WI38 (cell line): ENCODE measurements around the gene SLAIN2.

Source experiments
- H3K4me3 ChIP-seq: 2 replicates; pipeline ENCODE4 v1.5.1; 2011; ENCODE audit warnings: low read depth, mild to moderate bottlenecking, control low read depth, low read length
- TF ChIP-seq, protein P1 (sequence below): IDR thresholded peaks from 2 replicates; pipeline ENCODE4 v1.5.1; 2012; ENCODE audit warnings: low read depth, mild to moderate bottlenecking, control low read depth, low read length

SLAIN2 gene

DNA sequence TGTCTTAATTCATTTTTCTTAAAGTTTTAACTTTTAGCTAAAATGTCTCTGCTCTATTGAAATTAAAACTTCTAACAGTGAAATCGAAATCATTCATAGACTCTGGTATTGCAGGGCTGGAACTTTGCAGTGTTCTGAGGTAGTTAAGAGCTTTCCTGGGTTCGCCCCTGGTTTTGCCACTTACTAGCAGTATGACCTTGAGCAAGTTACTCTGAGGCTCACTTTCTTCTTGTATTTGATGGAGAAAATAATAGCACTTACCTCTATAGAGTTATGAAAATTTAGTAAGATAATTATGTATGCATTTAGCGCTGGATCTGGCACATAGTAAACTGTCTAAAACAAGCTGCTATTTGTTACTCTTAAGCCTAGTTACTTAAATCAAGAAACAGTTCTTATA is 1.7 kb downstream of the SLAIN2 start:
- H3K4me3 ChIP-seq, result peak overlapping the region; percentile 99
- TF ChIP-seq, protein P1, sequence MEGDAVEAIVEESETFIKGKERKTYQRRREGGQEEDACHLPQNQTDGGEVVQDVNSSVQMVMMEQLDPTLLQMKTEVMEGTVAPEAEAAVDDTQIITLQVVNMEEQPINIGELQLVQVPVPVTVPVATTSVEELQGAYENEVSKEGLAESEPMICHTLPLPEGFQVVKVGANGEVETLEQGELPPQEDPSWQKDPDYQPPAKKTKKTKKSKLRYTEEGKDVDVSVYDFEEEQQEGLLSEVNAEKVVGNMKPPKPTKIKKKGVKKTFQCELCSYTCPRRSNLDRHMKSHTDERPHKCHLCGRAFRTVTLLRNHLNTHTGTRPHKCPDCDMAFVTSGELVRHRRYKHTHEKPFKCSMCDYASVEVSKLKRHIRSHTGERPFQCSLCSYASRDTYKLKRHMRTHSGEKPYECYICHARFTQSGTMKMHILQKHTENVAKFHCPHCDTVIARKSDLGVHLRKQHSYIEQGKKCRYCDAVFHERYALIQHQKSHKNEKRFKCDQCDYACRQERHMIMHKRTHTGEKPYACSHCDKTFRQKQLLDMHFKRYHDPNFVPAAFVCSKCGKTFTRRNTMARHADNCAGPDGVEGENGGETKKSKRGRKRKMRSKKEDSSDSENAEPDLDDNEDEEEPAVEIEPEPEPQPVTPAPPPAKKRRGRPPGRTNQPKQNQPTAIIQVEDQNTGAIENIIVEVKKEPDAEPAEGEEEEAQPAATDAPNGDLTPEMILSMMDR, result no peak

DNA sequence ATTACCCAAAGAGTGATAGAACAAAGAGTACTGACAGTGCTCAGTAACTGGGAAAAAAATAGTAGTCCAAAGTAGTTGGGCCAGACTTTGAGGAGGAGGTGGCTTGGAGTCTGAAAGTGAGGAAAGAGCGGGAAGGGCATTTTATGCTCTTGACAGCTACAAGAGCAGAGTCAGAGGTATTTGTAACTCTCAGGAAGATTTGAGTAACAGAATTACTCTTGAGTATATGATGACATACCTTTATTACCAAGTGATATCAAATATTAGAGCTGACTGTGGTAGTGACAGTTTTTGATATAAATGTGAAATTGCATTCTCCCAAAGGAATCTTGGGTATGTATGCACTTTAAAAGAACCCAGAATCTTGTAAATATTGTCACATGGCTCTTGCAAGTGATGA is 2.2 kb downstream of the SLAIN2 start:
- TF ChIP-seq, protein P1, result no peak
- peak overlapping the region; percentile 99 for H3K4me3 ChIP-seq

DNA sequence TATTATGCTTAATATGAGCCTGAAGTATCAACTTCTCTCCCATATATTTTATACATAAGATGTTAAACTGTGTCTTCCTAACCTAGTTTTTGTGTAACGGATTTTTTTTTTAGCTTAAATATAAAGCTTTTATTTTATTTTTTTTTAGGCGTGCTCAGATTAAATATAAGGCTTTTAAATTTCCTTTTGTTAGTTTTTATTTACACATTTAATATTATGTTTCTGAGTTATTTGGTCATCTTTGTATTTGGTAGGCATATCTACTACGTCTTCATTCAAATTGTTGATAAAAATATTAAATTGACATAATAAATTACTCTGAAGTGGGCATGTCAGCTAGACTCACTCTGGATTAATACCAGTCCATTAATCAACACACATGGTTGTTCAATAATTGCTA is 4.2 kb downstream of the SLAIN2 start:
- TF ChIP-seq, protein P1, result no peak
- H3K4me3 ChIP-seq, result no peak overlapping the region

DNA sequence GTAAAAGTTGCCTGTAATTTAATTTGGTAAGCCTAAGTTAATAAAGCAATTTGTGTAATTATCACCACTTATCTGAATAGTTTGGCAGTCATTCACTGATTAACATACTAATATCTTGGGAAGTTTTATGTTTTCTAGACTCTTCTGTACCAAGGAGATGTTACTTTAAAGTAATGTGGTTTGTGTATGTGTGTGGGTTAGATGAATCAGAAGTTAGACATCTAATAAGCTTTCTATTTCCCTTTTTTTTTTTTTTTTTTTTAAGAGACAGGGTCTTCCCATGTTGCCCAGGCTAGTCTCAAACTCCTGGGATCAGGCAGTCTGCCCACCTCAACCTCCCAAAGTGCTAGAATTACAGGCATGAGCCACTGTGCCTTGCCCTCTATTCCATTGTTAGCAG is 5.3 kb downstream of the SLAIN2 start:
- 0 out of 2 replicates have a peak overlapping the region, but pooled peaks have one; percentile 10 for H3K4me3 ChIP-seq
- TF ChIP-seq, protein P1, result no peak

DNA sequence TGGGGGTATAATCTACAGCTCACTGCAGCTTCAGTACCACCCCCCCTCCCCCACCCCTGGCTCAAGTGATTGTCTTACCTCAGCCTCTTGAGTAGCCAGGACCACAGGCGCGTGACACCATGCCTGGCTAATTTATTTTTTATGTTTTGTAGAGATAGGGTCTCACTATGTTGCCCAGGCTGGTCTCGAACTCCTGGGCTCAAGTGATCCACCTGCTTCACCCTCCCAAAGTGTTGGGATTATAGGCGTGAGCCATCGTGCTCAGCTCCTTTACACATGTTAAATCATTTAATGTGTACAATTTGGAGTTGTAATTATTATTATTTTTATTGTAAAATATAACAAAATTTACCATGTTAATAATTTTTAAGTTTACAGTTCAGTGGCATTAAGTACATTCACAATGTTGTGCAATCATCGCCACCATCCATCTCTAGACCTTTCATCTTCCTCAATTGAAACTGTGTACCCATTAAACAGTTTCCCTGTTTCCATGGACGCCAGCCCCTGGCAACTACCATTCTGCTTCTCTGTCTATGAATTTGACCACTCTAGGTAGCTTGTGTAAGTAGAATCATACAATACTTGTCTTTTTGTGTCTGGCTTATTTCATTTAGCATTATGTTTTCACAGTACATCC is 6.1 kb downstream of the SLAIN2 start:
- TF ChIP-seq, protein P1, result no peak
- no peak overlapping the region for H3K4me3 ChIP-seq

DNA sequence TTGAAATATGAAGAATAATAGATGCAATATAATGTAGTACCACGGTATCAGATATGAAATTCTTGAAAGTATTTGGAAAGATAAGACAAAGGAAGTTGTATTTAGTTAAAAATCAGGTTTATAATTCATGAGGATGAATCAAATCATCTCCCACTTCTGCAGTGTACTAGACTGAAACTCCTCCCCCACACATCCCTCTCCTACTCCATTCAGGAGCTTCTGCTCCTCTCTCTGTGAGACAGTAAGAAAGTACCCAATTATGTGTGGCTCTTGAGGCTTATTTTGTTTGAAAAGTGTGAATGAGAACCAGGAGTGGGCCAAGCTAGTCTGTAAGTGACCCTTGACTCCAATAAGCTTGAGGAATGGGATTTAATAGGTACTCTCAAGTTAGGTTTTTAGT is 9.5 kb downstream of the SLAIN2 start:
- no peak overlapping the region for H3K4me3 ChIP-seq
- TF ChIP-seq, protein P1, result no peak

DNA sequence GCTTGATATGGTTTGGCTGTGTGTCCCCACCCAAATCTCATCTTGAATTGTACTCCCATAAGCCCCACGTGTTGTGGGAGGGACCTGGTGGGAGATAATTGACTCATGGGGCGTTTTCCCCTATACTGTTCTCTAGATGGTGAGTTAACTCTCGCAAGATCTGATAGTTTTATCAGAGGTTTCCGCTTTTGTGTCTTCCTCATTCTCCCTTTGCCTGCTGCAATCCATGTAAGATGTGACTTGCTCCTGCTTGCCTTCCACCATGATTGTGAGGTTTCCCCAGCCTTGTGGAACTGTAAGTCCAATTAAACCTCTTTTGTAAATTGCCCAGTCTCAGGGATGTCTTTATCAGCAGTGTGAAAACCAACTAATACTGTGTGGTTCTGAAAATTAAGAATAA is 11.5 kb downstream of the SLAIN2 start:
- TF ChIP-seq, protein P1, result no peak
- H3K4me3 ChIP-seq, result no peak overlapping the region
